Measurements from ENCODE around the gene SLC45A1.

GRCh38 chr1:8392522-8392921 lies 74.6 kb downstream of the SLC45A1 start:
- TF ChIP-seq CTCF (conservative IDR thresholded peaks at IDR 0.05) (no peak), ZFX (IDR thresholded peaks at IDR 0.05) (no peak)
